Measurements from ENCODE around the gene LCMT2.

The LCMT2 gene

GRCh38 chr15:43275740-43276562 lies 54.4 kb downstream of the LCMT2 start:
- Histone ChIP-seq H3K27ac (no peak overlapping the region), H3K4me3 (no peak overlapping the region)
- DNase-seq (ENCODE audit: low spot score), result peak; percentile 36
- no peak for TF ChIP-seq CTCF (IDR thresholded peaks at IDR 0.05)

- no peak for TF ChIP-seq CTCF (IDR thresholded peaks at IDR 0.05)
- peak; percentile 28 for DNase-seq (ENCODE audit: low spot score)
- no peak overlapping the region for H3K27ac ChIP-seq
These were observed 56.2 kb downstream of the LCMT2 start for GRCh38 chr15:43274136-43274535.

More at GRCh38 chr15:43274136-43274535, 56.2 kb downstream of the LCMT2 start:
- H3K4me3 ChIP-seq, result no peak overlapping the region

Data from coronary artery (tissue), 2 donors.